SHP77 (cell line): ENCODE data around the gene MROH7.
"Not testable (repeated sequence)": the region's sequence is repeated elsewhere in the genome, so short reads cannot be mapped to it uniquely, and the experiment has no call there.

ENCODE experiments used
- DNase-seq, 2 experiments: peaks; one replicate each; lab custom pipeline; 2025; lab: John Stamatoyannopoulos, UW

MROH7 gene

GRCh38 chr1:54610048-54610447 is 31.5 kb upstream of the MROH7 start:
- no peak for DNase-seq

GRCh38 chr1:54610601-54611580 is 30.7 kb upstream of the MROH7 start:
- no peak for DNase-seq

GRCh38 chr1:54611621-54612020 is 30.0 kb upstream of the MROH7 start:
- DNase-seq = no peak

GRCh38 chr1:54614024-54614423 is 27.6 kb upstream of the MROH7 start:
- DNase-seq = no peak

GRCh38 chr1:54614563-54614962 is 27.0 kb upstream of the MROH7 start:
- DNase-seq = no peak

- DNase-seq = no peak
Observed at GRCh38 chr1:54615531-54616279, 25.9 kb upstream of the MROH7 start.

GRCh38 chr1:54619749-54620148 is 21.8 kb upstream of the MROH7 start:
- DNase-seq = no peak

- DNase-seq = no peak
Observed at GRCh38 chr1:54623216-54624007, 18.2 kb upstream of the MROH7 start, which contains the start of gene FAM151A. Gene FAM151A, minus strand, starts transcription at chr1:54623525. Its CDS starts 130 bp downstream, at chr1:54623395.

GRCh38 chr1:54624466-54625464 is 16.8 kb upstream of the MROH7 start:
- DNase-seq = no peak

- no peak for DNase-seq
Observed at GRCh38 chr1:54627196-54627595, 14.4 kb upstream of the MROH7 start.

- not testable (repeated sequence) for DNase-seq
Observed at GRCh38 chr1:54635804-54636203, 5.8 kb upstream of the MROH7 start.

GRCh38 chr1:54636461-54637446 is 4.8 kb upstream of the MROH7 start:
- DNase-seq = not testable (repeated sequence)

GRCh38 chr1:54640361-54640760 is 1.2 kb upstream of the MROH7 start:
- DNase-seq = no peak

GRCh38 chr1:54643736-54644135 is 2.1 kb downstream of the MROH7 start:
- no peak for DNase-seq

- no peak for DNase-seq
Observed at GRCh38 chr1:54645806-54646676, 4.5 kb downstream of the MROH7 start.

- no peak for DNase-seq
Observed at GRCh38 chr1:54649130-54649898, 7.7 kb downstream of the MROH7 start.

GRCh38 chr1:54649921-54650320 is 8.3 kb downstream of the MROH7 start:
- DNase-seq = no peak

GRCh38 chr1:54650417-54650816 is 8.8 kb downstream of the MROH7 start:
- DNase-seq = no peak
